Vagina (tissue), 2 donors: ENCODE data around the gene KIF3B. TPM values are rescaled to one million over a fixed set of nuclear protein-coding genes. Genes with fewer than 3 reads are reported as not detected.

Experiments
- DNase-seq, 2 donors: peaks; one replicate each; pipeline ENCODE4 v3.0.0-alpha.2; 2017; ENCODE audit errors: extremely low spot score in 2 of 2
- H3K27ac ChIP-seq: fragments of 200-600 bp; sonication (generic); one replicate; pipeline ENCODE4 v1.5.1; 2019
- H3K27me3 ChIP-seq: fragments of 200-600 bp; sonication (generic); one replicate; pipeline ENCODE4 v1.5.1; 2019
- H3K36me3 ChIP-seq, 2 donors: fragments of 200-600 bp; sonication (generic); one replicate each; pipeline ENCODE4 v1.5.1; 2017 to 2019
- H3K4me1 ChIP-seq: fragments of 200-600 bp; sonication (generic); one replicate; pipeline ENCODE4 v1.5.1; 2019
- H3K4me3 ChIP-seq, 2 donors: fragments of 200-600 bp; sonication (generic); 1 replicate in 1 of 2; 2 replicates in 1 of 2; pipeline ENCODE4 v1.5.1; 2016 to 2019
- H3K9me3 ChIP-seq: fragments of 200-600 bp; sonication (generic); one replicate; pipeline ENCODE4 v1.5.1; 2019
- POLR2A ChIP-seq, 2 donors: fragments of 450-650 bp; IDR thresholded peaks; one replicate each; pipeline ENCODE4 v1.6.1; 2017; ENCODE audit warnings: antibody characterized with exemption in 2 of 2, mild to moderate bottlenecking in 2 of 2, moderate library complexity in 2 of 2
- POLR2AphosphoS5 ChIP-seq, 2 donors: sonication (generic); formaldehyde crosslinking; IDR thresholded peaks; one replicate each; pipeline ENCODE4 v1.9.0; 2017; ENCODE audit warnings: antibody characterized with exemption in 2 of 2, mild to moderate bottlenecking in 2 of 2, low read depth in 1 of 2; ENCODE audit not compliant: insufficient read depth in 1 of 2
- intact Hi-C: fragments of 100-400 bp; cut with DNase I; formaldehyde crosslinking; loops from one replicate; pipeline ENCODE4 v1.15.1; 2023
- total RNA-seq: library from RNA; depleted of rRNA; stranded (reverse); fragments of >200 nt; gene quantifications from one replicate; pipeline ENCODE4 v1.2.3, GENCODE V29; 2016
- TF ChIP-seq, protein P1 (sequence below), 3 experiments: fragments of 450-650 bp in 2 of 3; fragments of 200-600 bp in 1 of 3; sonication (generic) in 1 of 3; IDR thresholded peaks; one replicate each; pipeline ENCODE4 v1.5.1; 2017 to 2019; ENCODE audit warnings: antibody characterized with exemption in 3 of 3, mild to moderate bottlenecking in 2 of 3, moderate library complexity in 2 of 3

KIF3B gene
- total RNA-seq, 1 donor from 2014 or later, result 16.2 TPM

DNA sequence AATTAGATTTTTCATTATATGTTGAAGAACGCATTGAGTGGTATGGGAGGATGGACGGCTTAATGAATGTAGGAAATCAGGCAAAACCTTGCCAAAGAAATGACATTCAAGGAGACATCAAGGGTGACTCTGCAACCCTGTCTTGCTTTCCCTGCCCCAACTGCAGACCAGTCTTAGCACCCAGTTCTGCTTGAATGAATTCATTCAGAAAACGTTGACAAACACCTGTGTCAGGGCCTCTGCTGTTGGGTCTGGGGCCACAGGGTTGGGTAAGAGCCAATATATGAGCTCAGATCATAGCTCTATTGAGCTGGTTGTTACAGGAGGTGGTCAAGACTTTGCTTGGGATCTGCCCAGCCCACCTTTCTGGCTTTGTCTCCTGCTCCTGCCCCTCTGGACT is 73.0 kb downstream of the KIF3B start:
- no peak for DNase-seq
- H3K4me3 ChIP-seq, result no peak overlapping the region
- no peaks in the 10 kb centered on the region for H3K4me1 ChIP-seq
- intact Hi-C loops, result no loop called here
- no peaks in the 10 kb centered on the region for H3K27me3 ChIP-seq
- H3K27ac ChIP-seq, result no peak overlapping the region
- no peaks in the 10 kb centered on the region for H3K9me3 ChIP-seq
- TF ChIP-seq, protein P1, sequence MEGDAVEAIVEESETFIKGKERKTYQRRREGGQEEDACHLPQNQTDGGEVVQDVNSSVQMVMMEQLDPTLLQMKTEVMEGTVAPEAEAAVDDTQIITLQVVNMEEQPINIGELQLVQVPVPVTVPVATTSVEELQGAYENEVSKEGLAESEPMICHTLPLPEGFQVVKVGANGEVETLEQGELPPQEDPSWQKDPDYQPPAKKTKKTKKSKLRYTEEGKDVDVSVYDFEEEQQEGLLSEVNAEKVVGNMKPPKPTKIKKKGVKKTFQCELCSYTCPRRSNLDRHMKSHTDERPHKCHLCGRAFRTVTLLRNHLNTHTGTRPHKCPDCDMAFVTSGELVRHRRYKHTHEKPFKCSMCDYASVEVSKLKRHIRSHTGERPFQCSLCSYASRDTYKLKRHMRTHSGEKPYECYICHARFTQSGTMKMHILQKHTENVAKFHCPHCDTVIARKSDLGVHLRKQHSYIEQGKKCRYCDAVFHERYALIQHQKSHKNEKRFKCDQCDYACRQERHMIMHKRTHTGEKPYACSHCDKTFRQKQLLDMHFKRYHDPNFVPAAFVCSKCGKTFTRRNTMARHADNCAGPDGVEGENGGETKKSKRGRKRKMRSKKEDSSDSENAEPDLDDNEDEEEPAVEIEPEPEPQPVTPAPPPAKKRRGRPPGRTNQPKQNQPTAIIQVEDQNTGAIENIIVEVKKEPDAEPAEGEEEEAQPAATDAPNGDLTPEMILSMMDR (IDR thresholded peaks at IDR 0.05), result no peak
- TF ChIP-seq POLR2A (IDR thresholded peaks at IDR 0.05) (no peak), POLR2AphosphoS5 (IDR thresholded peaks at IDR 0.05; ENCODE audit: insufficient read depth in 1 of 2, low read depth in 1 of 2) (no peak)
- no peaks in the 10 kb centered on the region for H3K36me3 ChIP-seq

DNA sequence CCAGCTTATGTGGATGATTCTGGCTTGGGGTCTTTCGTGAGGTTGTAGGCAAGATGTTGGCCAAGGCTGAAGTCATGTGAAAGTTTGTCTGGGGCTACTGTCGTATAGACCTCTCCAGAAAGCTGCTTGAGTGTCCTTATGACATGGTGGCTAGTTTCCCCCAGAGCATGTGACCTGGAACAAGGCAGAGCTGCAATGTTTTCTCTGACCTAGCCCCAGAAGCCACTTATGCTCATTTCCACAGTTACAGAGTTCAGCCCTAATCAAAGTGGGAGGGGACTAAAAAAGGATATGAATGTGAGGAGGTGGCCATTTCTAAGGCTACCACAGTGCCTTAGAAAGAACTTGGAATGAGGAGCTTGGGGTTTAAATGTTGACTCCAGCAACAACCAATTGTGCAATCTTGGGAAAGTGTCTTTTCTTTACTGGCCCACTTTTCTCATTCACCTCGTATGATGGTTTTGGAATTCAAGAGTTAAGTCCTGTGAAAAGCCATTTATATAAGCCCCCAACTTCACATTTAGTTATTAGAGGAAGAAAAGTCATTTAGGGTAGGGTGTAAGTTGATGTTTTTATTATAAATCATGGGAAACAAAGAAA is 74.8 kb downstream of the KIF3B start:
- DNase-seq, result no peak
- no peak for TF ChIP-seq POLR2AphosphoS5 (IDR thresholded peaks at IDR 0.05; ENCODE audit: insufficient read depth in 1 of 2, low read depth in 1 of 2)
- TF ChIP-seq, protein P1 (IDR thresholded peaks at IDR 0.05), result no peak
- TF ChIP-seq POLR2A (IDR thresholded peaks at IDR 0.05), result no peak
- Histone ChIP-seq H3K9me3 (no peaks in the 10 kb centered on the region), H3K36me3 (no peaks in the 10 kb centered on the region), H3K4me1 (peaks cover 8% of the 10 kb centered on the region), H3K4me3 (no peak overlapping the region), H3K27me3 (no peaks in the 10 kb centered on the region), H3K27ac (no peak overlapping the region)
- intact Hi-C loops, result no loop called here

DNA sequence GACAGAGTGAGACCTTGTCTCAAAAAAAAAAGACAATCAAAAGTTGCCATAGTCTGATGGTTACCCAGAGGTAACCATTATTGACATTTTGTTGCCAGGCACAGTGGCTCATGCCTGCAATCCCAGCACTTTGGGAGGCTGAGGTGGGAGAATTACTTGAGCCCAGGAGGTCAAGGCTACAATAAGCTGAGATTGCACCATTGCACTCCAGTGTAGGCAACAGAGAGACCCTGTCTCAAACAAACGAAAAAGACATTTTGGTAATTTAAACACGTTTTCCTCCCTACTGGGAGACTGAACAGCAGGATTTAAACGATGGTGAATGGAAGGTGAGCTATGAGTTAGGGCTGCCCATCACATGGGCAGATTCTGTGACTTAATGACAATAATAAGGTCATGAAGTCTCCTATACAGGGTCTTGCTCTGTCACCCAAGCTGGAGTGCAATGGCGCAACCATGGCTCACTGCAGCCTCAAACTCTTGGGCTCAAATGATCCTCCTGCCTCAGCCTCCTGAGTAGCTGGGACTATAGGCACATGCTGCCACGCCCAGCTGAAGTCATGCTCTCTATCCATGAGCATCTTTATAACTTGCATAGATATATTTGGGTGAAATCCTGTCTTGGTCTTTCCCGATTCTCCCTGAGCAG is 76.5 kb downstream of the KIF3B start:
- H3K4me3 ChIP-seq, result no peak overlapping the region
- TF ChIP-seq POLR2AphosphoS5 (IDR thresholded peaks at IDR 0.05; ENCODE audit: insufficient read depth in 1 of 2, low read depth in 1 of 2) (no peak), POLR2A (IDR thresholded peaks at IDR 0.05) (no peak)
- TF ChIP-seq, protein P1 (IDR thresholded peaks at IDR 0.05), result no peak
- intact Hi-C loops, result no loop called here
- no peaks in the 10 kb centered on the region for H3K9me3 ChIP-seq
- no peaks in the 10 kb centered on the region for H3K27me3 ChIP-seq
- no peaks in the 10 kb centered on the region for H3K36me3 ChIP-seq
- H3K4me1 ChIP-seq, result peaks cover 12% of the 10 kb centered on the region
- no peak overlapping the region for H3K27ac ChIP-seq
- no peak for DNase-seq

DNA sequence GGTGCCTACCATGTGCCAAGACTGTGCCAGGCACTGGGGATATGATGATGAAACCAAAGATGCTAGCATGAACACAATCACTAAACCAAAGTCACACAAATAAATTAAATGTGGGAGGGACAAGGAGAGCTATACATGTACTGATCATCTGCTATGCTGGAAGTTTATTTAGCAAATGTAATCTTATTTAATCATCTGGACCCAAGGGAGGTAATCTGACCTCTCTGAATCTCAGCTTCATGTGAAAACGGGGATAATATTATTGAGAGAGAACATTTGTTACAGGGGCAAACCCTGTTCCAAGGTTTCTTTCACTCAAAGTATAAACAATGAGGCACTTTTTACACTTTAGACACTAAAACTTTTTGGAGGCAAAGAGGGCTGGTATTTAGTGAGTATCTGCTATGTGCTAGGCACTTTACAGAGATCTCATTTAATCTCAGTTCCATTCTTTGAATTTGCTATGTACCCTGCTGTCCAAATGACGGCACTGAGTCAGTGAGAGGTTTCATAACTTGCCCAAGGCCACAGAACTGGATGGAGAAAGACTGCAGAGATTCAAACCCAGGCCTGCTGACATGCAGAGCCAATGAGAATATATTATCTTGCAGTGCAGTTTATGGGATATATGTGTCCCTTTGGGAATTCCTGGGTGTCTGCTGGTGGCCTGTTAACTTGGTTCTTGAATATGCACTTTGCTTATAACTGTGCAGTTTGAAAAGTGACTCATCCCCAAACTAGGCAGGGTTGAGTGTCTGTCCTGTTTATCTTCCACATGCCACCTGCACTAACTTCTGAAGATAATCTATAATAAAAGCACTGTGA is 77.4 kb downstream of the KIF3B start:
- Histone ChIP-seq H3K36me3 (no peaks in the 10 kb centered on the region), H3K27ac (no peak overlapping the region), H3K4me3 (no peak overlapping the region), H3K27me3 (no peaks in the 10 kb centered on the region), H3K9me3 (no peaks in the 10 kb centered on the region), H3K4me1 (peaks cover 19% of the 10 kb centered on the region)
- intact Hi-C loops, result loop anchor here (5.0 kb wide), 1 partner anchor 127 kb away; no protein-coding TSS in a partner anchor
- no peak for TF ChIP-seq POLR2AphosphoS5 (IDR thresholded peaks at IDR 0.05; ENCODE audit: insufficient read depth in 1 of 2, low read depth in 1 of 2)
- TF ChIP-seq POLR2A (IDR thresholded peaks at IDR 0.05), result no peak
- TF ChIP-seq, protein P1 (IDR thresholded peaks at IDR 0.05), result no peak
- no peak for DNase-seq
